22Rv1 (cell line): Measurements from ENCODE around the gene GPC6.

Source experiments
- CTCF ChIP-seq: fragments of 450-650 bp; IDR thresholded peaks from 2 replicates; pipeline ENCODE4 v1.5.1; 2017; ENCODE audit warnings: mild to moderate bottlenecking
- ZFX ChIP-seq: fragments of 450-650 bp; IDR thresholded peaks from 2 replicates; pipeline ENCODE4 v1.6.1; 2017; ENCODE audit warnings: antibody characterized with exemption, borderline replicate concordance

GRCh38 chr13:93256998-93257397 lies 30.4 kb downstream of the GPC6 start:
- TF ChIP-seq CTCF (no peak), ZFX (no peak)
